ENCODE results near the gene CHD9.

The CHD9 gene

DNA sequence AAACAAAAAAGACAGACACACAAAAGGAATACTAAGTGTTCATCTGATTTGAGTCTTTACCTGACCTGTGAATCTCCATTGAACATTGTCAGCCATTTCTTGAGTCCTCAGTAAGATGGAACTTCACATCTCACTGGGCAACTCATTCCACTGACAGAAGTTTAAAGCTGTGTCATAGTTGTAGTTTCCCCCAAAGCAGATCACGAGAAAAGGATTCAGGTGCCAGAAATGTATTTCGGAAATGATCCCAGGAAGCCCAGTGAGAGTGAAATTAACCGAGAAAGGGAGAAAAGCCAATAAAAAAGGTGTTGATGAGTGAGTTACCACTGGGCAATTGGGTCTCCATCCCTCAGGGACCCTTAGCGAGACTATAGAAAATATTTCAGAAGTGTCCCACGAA is 6.5 kb downstream of the CHD9 start:
- TF ChIP-seq, protein P1, sequence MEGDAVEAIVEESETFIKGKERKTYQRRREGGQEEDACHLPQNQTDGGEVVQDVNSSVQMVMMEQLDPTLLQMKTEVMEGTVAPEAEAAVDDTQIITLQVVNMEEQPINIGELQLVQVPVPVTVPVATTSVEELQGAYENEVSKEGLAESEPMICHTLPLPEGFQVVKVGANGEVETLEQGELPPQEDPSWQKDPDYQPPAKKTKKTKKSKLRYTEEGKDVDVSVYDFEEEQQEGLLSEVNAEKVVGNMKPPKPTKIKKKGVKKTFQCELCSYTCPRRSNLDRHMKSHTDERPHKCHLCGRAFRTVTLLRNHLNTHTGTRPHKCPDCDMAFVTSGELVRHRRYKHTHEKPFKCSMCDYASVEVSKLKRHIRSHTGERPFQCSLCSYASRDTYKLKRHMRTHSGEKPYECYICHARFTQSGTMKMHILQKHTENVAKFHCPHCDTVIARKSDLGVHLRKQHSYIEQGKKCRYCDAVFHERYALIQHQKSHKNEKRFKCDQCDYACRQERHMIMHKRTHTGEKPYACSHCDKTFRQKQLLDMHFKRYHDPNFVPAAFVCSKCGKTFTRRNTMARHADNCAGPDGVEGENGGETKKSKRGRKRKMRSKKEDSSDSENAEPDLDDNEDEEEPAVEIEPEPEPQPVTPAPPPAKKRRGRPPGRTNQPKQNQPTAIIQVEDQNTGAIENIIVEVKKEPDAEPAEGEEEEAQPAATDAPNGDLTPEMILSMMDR (conservative IDR thresholded peaks at IDR 0.05): no peak
- no peak for TF ChIP-seq ZFX (IDR thresholded peaks at IDR 0.05)
- H3K27ac ChIP-seq: no peak overlapping the region

- H3K27ac ChIP-seq: no peak overlapping the region
- TF ChIP-seq ZFX (IDR thresholded peaks at IDR 0.05): no peak
- TF ChIP-seq, protein P1 (conservative IDR thresholded peaks at IDR 0.05): no peak
These were observed 6.9 kb downstream of the CHD9 start for GRCh38 chr16:53061701-53062159.

GRCh38 chr16:53064081-53064578 is 9.3 kb downstream of the CHD9 start:
- TF ChIP-seq ZFX (IDR thresholded peaks at IDR 0.05): no peak
- TF ChIP-seq, protein P1 (conservative IDR thresholded peaks at IDR 0.05): no peak

DNA sequence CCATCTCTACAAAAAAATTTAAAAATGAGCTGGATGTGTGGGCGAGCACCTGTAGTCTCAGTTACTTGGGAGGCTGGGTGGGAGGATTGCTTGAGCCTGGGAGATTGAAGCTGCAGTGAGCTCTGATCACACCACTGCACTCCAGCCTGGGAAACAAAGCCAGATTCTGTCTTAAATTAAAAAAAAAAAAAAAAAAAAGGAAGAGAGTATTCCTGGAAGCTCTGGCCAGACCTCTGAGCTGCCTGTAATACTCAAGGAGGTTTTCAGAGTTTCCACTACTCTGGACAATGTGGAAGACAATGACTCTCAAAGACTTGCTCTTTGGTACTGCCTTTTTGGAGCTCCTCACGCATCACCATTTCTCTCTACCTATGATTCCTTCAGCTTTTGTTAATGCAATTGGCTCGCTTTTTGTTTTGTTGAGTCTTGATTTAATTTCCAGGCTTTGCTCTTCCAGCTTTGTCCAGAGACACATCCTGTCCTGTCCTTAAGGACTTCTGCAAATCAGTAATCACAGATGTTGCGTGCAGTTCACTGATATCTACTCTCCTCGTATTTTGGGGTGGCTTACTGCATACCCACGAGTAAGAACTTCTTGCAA is 10.8 kb downstream of the CHD9 start:
- H3K27ac ChIP-seq: no peak overlapping the region

More at GRCh38 chr16:53064081-53064578, 9.3 kb downstream of the CHD9 start:
- H3K27ac ChIP-seq: no peak overlapping the region

GRCh38 chr16:53067675-53068074 is 12.9 kb downstream of the CHD9 start:
- no peak for TF ChIP-seq ZFX (IDR thresholded peaks at IDR 0.05)
- TF ChIP-seq, protein P1 (conservative IDR thresholded peaks at IDR 0.05): no peak
- no peak overlapping the region for H3K27ac ChIP-seq

More for the DNA sequence above, 10.8 kb downstream of the CHD9 start:
- no peak for TF ChIP-seq ZFX (IDR thresholded peaks at IDR 0.05)
- TF ChIP-seq, protein P1 (conservative IDR thresholded peaks at IDR 0.05): no peak

- no peak overlapping the region for H3K27ac ChIP-seq
- TF ChIP-seq, protein P1 (conservative IDR thresholded peaks at IDR 0.05): no peak
- TF ChIP-seq ZFX (IDR thresholded peaks at IDR 0.05): no peak
These were observed 13.6 kb downstream of the CHD9 start for GRCh38 chr16:53068423-53068833.

DNA sequence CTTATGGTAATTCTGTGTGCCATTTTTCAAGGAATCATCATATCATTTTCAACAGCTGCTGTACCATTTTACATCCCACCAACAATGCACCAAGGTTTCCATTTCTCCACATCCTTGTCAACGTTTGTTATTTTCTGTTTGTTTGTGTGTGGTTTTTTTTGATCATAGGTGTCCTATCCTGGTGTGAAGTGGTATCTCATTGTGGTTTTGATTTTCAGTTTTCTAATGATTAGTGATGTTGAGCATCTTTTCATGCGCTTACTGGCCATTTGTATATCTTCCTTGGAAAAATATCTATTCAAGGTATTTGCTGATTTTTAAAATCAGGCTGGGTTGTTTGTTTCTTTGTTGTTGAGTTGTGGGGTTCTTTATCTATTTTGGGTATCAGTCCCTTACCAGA is 15.0 kb downstream of the CHD9 start:
- no peak for TF ChIP-seq ZFX (IDR thresholded peaks at IDR 0.05)
- TF ChIP-seq, protein P1 (conservative IDR thresholded peaks at IDR 0.05): no peak
- no peak overlapping the region for H3K27ac ChIP-seq

Measured in C4-2B (cell line).